ENCODE results near the gene CASKIN2.
A peak's percentile ranks its signal among the peaks of the same experiment; 100 is the strongest.
"Not testable (repeated sequence)": the region's sequence is repeated elsewhere in the genome, so short reads cannot be mapped to it uniquely, and the experiment has no call there.

CASKIN2 gene

DNA sequence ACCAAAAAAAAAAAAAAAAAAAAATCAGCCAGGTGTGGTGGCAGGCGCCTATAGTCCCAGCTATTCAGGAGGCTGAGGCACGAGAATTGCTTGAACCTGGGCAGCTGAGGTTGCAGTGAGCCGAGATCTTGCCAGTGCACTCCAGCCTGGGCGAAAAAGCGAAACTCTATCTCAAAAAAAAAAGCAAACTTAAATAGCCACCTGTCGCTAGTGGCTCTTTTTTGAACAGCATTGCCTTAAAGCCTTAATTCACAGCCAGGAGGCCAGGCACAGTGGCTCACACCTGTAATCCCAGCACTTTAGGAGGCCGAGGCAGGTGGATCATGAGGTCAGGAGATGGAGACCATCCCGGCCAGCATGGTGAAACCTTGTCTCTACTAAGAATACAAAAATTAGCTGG is 5.1 kb upstream of the CASKIN2 start:
- DNase-seq, result not testable (repeated sequence)

DNA sequence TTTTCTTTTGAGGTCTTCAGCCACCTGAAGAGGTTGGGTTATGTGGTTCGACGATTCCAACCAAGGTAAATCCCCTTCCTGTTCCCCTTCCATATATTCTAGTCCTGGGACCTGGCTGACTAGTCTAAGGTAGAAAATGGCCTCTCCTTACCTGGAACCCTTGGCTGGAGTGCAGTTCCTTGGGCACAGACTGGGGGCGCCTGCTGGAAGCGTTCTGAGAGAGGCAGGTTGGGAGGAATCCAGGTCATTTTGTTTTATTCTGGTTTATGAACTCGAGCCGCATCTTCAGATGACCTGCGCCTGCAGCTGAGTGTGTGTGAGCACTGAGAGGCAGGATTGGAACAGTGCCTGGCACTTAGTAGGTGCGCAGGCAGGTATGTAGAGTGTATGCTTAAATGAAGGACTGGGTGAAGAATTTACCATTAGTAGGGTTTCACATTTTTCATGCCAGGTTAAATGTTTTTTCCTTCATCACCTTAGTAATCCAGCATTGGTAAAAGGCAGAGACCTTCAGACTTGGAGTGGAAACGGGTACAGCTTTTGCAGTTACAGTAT is 3.7 kb upstream of the CASKIN2 start:
- no peak for DNase-seq

DNA sequence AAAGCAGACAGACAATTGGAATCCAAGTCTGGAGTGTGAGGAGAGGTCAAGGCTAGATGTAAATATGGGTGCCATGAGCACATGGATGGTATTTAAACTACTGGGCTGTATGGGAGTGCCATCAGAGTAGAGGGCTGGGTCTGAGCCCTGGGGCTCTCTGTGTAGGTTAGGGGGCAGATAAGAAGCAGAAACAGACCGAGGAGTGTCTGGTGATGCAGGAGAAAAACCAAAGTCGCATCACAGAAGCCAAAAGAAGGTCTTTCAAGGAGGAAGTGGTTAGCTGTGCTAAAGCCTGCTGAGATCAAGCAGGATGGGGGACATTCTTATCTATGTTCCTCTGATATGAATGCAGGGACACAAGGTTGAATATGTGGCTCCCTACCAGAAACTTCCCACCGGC is 2.9 kb upstream of the CASKIN2 start:
- DNase-seq, result no peak

DNA sequence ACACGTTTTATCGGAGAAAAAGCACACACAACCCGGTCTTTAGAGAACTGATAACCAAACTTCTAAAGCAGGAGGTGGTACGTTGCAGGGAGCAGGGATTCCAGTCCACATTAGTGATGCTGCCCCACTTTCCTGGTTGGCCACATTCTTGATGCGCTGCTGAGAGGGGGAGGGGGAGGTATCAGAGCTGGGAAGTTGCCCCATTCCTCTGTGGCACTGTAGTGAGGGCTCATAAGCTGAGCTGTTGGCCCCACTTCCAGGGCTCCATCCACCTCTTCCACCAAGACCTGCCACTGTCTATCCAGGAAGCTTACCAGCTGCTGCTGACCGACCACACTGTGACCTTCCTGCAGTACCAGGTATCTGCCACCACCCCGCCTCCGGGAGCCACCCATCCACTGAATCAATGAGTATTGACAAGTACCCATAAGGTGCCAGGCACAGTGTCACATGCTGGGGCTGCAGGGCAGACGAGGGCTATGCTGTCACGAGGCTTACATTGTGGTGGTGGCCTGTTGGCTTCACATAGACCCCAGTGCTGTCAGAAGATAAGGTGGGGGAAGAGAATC is 2.0 kb upstream of the CASKIN2 start:
- DNase-seq, result no peak

DNA sequence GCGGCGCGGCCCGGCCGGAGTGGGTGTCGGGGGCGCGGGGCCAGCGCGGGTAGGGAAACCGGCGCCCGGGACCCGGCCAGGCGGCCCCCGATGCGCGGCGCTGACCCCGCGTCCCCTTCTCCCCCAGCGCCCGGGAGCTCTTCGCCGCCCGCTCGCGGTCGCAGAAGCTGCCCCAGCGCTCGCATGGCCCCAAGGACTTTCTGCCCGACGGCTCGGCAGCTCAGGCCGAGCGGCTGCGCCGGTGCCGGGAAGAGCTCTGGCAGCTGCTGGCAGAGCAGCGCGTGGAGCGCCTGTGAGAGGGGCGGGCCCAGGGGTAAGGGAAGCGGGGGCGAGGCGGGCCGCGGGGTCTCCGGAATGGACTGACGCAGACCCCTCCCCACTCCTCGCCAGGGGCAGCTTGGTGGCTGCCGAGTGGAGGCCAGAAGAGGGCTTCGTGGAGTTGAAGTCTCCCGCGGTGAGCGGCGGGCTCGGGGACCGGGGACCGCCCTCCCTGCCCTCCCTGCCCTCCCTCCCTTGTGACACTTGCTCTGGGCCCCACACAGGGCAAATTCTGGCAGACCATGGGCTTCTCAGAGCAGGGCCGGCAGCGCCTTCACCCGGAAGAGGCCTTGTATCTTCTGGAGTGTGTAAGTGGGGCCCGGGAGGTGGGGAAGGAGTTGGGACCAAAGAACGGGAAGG is 1.4 kb upstream of the CASKIN2 start:
- no peak for DNase-seq

DNA sequence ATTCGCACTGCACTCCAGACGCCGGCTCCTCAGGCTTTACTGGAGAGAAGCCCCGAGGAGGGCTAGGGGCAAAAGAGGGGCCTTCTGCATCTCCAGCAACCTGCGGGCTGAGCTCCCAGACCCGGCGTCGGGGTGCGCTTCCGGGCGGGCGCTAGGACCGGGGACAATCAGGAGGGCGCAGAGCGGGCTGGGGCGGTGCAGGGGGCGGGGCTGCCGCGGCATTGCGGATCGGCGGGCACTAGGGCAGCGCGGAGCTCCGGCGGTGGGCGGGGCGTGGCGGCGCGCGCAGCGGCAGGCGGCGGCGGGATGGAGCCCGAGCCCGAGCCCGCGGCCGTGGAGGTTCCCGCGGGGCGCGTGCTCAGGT is 900 bp upstream of the CASKIN2 start, which contains the start of gene TSEN54:
TSEN54 (plus strand) TSS at position 274 of the 364 bp plus-strand sequence; CDS start at position 307, 33 bp downstream.
- DNase-seq, result peak; percentile 50

DNA sequence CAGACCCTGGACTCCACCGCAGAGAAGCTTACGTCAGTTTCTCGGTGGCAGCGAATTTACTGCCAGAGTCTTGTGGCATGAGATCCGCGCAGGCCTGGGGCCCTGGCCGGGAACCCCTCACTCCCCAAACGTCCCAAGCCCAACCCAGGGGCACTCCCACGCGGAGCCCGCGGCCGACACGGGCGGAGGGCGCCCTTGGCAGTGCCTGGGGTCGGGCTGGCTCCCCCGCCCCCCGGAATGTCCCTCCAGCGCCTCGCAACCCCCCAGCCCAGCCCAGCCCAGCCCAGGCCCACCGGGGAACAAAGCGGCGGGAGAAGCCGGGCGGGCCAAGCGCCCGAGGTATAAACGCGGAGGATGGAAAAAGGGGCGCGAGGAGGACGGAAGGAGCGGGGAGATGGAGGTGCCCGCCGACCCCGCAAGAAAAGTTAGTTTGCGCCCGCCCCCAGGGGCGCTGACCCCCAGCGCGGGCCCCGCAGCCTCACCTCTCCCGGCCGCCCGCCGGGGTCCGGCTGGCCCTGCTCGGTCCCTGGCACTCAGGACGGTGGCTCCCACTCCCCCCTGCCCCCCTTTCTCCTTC is 330 bp downstream of the CASKIN2 start:
- DNase-seq, result no peak

DNA sequence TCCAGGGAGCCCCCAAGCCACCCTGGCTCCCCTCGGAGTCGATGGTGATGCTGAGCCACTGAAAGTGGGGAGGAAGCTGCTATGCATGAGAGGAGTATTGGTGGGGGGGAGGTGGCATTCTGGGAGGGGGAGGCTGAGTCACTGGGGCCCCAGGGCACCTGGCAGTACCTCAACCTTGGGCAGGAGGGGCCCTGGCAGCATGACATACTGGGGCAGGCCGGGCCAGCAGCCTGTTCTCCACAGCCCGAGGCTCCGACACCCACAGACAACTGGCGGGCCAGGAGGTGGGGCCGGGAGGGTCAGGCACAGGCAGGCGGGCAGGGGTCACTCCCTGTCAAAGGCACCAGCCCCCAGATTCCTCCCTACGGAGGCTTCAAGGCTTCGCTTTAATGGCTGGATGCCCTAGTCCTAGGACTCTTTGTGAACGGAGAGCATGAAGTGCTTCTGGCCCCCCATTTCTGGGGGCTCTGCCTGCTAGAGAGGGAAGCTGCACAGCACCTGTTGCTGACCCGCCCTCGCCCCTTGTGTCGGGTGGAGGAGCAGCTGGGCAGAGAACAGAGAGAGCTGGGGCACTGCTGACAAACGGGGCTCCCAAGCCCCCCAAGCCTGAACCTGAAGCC is 928 bp downstream of the CASKIN2 start:
- DNase-seq, result no peak

DNA sequence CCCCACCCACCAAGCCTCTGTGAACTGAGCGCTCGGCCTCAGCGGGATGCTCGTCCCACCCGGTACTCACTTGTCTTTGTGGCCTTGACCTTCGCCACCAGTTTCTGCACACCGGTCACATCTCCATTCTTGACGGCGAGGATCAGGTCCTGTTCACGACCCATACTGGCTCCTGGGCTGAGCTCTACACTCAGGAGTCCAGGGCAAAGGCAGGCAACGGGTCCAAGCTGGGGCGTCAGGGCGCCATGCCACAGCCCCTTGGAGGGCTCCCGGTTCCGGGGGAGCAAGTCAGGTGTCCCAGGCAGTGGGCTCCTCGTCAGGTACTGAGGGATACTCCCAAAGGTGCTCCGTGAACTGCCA is 1.7 kb downstream of the CASKIN2 start:
- no peak for DNase-seq

DNA sequence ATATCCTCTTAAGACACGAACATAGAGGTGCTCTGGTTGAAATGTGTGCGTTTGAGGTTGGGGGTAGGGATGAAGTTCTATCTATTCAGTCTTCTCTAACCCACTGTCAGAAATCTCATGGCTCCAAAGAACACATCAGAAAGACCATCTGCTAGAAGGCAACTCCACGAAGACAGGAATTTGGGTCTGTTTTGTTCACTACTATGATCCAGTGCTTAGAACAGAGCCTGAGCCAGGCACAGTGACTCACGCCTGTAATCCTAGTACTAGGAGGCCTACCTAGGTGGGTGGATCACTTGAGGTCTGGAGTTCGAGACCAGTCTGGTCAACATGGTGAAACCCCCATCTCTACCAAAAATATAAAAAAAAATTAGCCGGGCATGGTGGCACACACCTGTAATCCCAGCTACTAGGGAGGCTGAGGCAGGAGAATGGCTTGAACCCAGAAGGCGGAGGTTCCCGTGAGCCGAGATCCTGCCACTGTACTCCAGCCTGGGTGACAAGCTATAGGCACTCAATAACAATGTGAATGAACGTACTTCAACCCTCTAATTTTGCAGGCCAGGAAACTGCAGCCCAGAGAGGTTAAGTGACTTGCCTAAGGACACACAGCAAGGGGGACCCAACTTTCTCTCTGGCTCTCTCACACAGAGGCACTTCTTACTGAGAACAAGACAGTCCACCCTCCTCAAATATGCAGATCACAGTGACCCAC is 2.3 kb downstream of the CASKIN2 start:
- DNase-seq, result no peak

DNA sequence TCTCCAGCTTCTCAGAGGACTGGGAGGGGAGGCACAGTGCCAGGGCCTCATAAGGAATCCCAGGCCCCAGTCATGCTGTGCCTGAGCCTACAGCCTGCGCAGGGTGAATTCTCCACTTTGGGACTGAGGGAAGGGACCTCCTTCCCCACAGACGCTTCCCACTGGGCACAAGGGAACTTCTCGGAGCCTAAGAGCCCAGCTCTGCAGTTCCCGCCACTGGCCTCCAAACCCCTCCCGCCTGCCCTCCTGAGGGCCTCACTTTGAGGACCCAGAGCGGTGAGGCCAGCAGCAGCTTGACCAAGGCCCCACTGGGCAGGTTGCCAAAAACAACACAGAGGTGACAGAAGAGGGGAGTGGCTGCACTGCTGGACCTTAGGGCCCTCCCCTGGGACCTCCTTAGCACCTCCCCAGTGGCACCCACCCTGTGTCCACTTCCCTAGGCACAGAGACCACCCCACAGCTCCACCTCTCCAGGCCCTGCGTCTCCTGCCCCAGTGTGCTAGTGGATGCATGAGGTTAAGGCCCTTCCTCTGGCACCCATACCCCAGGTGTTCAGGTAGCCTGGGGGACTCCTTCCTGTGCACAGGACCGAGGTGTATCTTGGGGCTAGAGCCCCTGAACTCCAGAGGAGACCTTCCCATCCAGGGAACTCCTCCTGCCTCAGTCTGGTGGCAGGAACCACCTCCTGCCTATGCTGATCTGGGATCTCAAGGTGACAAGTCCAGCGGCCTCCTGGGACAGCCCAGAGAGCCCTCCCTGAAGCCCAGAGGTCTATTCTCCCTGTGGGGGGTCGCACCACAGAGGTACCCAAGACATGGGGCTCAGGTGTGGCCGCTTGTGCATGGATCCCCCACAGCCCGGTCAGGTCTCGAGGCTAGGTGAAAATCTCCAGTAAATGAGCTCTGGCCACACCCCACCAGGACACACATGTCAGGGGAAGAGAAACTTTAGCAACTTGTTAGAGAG is 3.4 kb downstream of the CASKIN2 start:
- DNase-seq, result no peak

DNA sequence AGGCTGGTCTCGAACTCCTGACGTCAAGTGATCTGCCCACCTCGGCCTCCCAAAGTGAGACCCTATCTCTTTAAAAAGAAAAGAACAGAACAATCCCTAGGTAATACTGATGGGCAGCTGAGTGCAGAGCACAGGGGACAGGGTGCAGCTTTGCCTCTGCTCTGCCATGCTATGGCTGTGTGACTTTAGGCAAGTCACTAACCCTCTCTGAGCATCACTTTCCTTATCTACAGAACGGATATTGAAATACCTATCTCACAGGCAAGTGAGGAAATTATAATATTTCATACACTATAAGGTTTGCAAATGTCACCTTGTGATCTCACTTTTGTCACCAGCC is 4.1 kb downstream of the CASKIN2 start:
- no peak for DNase-seq

DNA sequence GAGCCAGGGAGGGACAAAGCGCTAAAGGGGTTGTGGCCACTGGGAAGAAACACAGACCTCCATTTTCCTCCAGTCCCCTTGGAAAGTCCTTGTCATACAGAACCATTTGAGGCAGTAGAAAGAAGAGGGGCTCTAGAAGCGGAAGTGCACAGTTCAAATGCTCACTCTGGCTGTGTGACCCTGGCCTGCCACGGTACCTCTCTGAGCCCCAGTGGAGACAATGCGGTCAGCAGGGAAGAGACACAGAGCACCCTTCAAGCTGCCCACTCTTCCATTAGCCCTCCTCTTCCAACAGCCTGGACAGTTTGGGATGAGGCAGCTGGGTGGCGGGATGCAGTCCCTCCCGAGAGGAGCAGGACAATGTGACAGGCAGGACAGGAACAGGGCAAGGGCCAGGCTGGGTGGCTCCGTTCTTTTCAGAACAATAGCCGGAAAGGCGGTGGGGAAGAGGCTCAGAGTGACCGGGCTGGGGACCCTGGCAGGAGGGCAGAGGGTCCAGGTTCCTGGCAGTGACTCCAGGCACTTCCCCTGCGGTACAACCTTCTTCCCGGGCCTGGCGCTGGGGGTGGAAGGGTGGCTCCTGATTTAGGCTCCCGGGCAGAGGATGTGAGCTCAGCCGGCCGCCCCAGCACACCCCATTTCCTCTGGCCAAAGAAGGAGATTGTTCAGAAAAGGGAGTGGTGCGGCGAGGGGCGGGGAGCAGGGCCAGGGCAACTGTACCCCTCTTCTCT is 5.6 kb downstream of the CASKIN2 start:
- no peak for DNase-seq

DNA sequence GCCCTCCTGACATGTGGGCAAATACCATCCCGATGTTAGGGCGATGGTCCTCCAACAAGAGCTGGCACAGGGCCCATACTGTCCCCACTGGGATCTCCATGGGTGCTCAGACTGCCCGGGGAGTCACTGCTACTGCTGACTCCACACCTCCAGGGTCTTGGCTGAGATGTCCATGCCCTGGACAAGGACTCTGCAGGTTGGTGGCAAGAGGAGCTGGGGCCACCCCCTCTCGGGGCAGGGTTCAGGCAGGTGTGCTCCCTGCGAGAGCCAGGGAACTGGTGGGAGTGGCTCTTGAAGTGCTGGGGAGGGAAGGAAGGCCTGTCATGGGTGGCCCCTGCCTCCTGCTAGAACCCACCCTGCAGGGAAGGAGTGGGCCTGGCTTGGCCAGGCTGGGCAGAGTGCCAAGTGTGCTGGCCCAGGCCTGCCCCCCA is 6.4 kb downstream of the CASKIN2 start:
- no peak for DNase-seq

DNA sequence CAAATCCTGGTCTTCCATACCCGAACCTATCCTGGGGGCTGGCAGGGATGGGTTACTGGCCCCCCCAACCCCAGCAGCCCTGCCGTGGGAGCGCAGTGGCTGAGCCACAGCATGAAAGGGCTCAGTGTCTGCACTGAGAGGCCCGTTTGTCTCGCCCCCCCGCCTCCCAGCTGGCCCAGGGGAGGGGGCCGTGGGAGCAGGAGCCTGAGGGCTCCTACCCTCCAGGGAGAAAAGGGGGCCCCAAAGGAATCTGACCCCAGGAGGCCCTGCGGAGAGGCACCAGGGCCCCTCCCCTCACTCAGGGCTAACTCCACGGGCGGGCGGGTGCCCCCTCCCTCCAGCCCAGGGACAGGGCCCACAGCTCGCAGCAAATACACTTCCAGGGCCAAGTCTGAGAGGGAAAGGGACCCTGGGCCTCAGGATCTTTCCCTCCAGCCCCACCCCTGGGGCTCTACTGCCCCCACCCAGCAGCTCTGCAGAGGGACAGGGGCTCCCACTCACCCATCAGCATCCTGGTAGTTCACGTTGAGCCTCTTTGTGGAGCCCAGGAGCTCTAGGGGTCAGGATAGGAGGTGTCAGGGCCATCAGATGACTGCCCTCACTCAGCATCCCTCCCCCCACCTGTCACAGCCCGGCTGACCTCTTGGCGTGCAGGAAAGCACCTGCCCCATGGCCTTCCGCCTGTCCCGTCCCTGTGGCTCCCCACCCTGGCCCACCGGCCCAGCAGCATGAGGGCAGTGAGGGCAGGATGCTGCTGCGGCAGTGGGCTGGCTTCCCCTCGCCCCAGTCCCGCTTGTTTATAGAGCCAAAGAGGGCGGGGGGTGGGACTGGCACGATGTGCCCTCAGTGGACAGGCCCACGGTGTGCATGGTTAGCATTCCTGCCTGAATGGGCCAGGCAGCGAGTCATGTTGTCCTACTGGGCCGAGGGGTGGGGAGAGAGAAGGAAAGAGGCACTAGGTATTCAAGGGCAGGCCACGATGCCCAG is 7.3 kb downstream of the CASKIN2 start:
- no peak for DNase-seq

DNA sequence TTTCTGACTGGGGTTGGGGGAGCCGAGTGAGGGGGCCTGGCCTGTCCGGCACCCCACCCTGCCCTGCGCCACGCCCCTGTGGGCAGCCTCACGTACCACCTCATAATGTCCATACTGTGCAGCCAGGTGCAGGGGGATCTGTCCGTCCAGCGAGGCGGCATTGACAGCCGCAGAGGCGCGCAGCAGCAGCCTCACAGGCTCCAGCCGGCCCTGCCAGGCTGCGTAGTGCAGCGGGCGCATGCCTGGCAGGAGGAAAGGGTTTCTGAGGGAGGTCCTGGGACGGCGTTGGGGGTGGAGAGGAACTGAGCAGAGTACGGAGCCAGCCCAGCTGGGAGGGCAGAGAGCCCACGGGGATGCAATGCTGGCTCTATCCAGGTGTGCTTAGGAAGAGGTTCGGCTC is 8.4 kb downstream of the CASKIN2 start:
- no peak for DNase-seq

DNA sequence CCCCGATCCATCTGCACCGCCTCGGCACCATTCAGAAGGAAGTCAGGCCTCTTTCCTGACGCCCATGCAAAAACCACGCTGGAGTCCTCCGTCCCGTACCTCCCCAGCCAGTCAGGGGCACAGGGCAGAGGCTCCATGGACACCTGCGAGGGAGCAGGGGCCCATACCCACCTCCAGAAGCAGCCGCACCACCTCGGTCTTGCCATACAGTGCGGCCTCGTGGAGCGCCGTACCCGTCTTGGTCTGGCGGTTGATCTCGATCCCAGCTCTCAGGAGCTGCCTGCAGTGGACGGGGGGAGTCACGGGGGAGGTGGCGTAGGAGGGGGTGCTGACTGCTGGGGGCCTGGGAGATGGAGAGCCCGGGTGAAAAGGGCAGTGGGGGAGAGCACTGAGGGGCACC is 9.2 kb downstream of the CASKIN2 start:
- DNase-seq, result no peak

DNA sequence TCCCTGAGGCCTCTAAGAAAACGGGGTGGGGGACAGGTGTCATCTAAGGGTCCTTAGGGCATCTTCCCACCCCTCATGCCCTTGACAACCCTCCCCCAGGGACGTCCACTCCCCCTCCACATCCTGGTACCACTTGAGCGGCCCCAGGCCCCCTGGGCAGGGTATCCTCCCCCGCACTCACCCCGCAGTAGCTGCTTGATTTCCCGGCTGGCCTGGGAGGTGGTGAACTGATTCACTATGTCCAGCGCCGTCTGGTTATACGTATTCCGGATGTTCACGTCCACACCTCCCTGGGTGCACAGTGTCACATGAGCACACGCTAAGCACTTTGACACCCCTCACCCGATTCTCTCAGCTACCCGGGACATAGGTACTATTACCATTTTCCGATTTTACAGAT is 9.7 kb downstream of the CASKIN2 start:
- no peak for DNase-seq

DNA sequence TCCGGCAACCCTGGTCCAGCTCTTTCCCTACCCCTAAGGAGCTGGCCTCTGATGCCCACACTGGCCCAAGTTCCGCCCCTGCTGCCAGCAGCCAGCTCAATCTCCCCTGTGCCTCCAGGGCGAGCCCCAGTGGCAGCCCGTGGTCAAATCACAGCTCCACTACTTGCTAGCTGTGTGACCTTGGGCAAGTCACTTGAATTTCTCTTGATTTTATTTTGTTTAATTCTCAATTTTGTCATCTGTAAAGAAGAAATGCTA is 10.3 kb downstream of the CASKIN2 start:
- no peak for DNase-seq

DNA sequence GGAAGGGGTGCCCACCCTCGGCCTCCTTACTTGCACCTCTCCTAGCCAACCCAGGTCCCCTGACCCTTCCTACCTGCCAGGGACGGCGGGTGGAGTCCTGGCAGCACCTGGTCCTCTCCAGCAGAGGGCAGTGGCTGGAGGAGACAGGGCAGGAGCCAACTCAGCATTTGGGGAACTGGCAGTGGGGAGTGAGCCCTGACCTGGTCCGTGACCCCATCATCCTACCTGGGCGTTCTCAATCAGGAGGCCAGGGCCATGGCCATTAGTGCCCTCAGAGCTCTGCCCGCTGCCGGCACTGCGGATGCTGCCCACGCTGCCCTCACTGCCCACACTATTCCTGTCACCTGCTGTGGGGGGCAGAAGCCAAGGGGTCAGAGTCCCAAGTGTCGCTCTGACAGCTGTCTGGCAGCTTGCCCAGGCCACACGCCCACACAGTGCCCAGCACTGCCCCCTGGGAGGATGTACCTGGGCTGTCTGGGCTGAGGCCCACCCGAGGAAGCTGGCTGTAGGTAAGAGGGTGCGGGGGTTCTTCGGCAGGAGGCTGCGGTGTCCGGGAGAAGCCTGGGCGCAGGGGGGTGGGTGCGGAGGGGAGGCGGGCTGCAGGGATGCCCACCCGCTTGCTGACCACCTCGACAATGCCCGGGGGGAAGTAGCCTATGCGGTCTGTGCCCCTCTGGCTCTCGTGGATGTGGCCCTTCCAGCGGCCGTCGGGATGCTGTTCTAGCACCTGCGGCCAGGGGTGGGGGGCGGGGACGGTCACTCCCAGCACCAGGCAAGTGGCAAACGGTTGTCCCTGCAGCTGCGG is 10.8 kb downstream of the CASKIN2 start:
- DNase-seq, result no peak
